D721Med (cell line): ENCODE measurements around the gene PLEKHG1.

Experiments
- DNase-seq: peaks from one replicate; pipeline ENCODE4 v3.0.0; 2011; ENCODE audit warnings: low spot score; ENCODE audit not compliant: insufficient read length
- FAIRE-seq: peaks from 2 replicates; lab custom pipeline; 2011; peaks lifted over from hg19 to GRCh38; lab: Jason Lieb, UNC
- TF ChIP-seq, protein P1 (sequence below): IDR thresholded peaks from 2 replicates; pipeline ENCODE4 v1.5.1; 2012; ENCODE audit warnings: mild to moderate bottlenecking, control low read depth; ENCODE audit not compliant: insufficient read depth; ENCODE audit errors: missing control alignments

Gene PLEKHG1

DNA sequence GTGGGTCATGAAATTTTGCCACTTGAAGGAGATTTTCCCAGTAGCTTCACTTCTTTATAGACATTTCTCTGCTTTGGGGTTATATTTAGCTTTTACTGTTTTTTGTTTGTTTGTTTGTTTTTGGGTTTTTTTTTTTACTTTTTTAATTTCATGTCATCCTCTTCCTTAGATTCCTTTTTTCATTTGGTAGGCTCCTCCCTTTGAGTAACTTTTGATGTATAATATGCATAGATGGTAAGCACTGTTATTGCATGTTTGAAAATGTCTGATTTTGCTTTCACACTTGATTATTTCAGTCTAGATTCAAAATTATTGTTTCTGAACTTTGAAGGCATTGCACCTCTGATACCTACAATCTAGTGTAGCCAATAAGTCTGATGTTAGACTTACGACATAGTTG is 37.6 kb downstream of the PLEKHG1 start:
- TF ChIP-seq, protein P1, sequence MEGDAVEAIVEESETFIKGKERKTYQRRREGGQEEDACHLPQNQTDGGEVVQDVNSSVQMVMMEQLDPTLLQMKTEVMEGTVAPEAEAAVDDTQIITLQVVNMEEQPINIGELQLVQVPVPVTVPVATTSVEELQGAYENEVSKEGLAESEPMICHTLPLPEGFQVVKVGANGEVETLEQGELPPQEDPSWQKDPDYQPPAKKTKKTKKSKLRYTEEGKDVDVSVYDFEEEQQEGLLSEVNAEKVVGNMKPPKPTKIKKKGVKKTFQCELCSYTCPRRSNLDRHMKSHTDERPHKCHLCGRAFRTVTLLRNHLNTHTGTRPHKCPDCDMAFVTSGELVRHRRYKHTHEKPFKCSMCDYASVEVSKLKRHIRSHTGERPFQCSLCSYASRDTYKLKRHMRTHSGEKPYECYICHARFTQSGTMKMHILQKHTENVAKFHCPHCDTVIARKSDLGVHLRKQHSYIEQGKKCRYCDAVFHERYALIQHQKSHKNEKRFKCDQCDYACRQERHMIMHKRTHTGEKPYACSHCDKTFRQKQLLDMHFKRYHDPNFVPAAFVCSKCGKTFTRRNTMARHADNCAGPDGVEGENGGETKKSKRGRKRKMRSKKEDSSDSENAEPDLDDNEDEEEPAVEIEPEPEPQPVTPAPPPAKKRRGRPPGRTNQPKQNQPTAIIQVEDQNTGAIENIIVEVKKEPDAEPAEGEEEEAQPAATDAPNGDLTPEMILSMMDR: no peak
- DNase-seq (no peak), FAIRE-seq (no peak)

DNA sequence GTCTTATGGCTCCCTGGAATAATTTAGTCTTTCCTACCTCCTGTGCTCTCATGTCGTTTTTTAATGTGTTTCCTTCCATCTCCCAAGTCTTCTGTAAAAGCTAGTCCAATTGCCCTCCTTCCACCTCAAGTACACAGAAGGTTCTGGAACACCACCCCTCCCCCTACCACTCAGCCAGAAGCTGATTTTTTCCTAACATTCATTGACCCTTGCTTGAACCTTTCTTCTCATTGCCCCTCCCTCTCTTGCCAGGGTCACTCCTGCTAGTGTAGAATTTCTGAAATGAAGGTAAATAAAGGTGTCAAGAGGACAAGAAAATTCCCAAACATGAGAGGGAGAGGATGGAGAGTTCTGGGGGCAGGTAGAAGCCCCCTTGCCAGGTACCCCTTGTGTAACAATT is 38.6 kb downstream of the PLEKHG1 start:
- DNase-seq (no peak), FAIRE-seq (no peak)
- TF ChIP-seq, protein P1: no peak

DNA sequence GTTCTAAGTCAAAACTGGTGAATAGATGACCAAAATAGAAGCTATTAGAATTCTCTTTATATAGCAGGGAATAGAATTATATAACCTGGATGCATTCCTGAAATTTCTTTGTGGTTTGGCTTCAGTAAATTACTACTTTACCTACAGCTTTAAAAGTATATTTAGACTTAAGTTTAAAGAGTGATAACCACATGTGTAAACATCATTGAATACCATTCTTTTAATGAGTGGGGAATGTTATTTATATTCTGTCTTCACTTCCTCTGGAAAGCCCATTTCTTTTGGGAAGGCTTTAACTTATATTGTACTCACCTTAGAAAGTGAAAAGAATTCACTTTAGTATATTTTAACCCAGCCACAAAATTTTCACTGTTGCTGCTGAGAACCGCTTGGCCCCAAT is 39.1 kb downstream of the PLEKHG1 start:
- DNase-seq (no peak), FAIRE-seq (no peak)
- TF ChIP-seq, protein P1: no peak

- TF ChIP-seq, protein P1: no peak
- FAIRE-seq (no peak), DNase-seq (no peak)
Observed at GRCh38 chr6:150639823-150640331, 40.2 kb downstream of the PLEKHG1 start.

GRCh38 chr6:150640556-150641209 is 41.0 kb downstream of the PLEKHG1 start:
- DNase-seq (no peak), FAIRE-seq (no peak)
- TF ChIP-seq, protein P1: no peak

GRCh38 chr6:150641398-150642139 is 41.9 kb downstream of the PLEKHG1 start:
- TF ChIP-seq, protein P1: no peak
- DNase-seq: no peak
- no peak for FAIRE-seq

GRCh38 chr6:150646228-150646627 is 46.5 kb downstream of the PLEKHG1 start:
- FAIRE-seq (no peak), DNase-seq (no peak)
- TF ChIP-seq, protein P1: no peak
